ENCODE results near the gene MUC3A.
"Not testable (repeated sequence)": the region's sequence is repeated elsewhere in the genome, so short reads cannot be mapped to it uniquely, and the experiment has no call there.

The MUC3A gene

DNA sequence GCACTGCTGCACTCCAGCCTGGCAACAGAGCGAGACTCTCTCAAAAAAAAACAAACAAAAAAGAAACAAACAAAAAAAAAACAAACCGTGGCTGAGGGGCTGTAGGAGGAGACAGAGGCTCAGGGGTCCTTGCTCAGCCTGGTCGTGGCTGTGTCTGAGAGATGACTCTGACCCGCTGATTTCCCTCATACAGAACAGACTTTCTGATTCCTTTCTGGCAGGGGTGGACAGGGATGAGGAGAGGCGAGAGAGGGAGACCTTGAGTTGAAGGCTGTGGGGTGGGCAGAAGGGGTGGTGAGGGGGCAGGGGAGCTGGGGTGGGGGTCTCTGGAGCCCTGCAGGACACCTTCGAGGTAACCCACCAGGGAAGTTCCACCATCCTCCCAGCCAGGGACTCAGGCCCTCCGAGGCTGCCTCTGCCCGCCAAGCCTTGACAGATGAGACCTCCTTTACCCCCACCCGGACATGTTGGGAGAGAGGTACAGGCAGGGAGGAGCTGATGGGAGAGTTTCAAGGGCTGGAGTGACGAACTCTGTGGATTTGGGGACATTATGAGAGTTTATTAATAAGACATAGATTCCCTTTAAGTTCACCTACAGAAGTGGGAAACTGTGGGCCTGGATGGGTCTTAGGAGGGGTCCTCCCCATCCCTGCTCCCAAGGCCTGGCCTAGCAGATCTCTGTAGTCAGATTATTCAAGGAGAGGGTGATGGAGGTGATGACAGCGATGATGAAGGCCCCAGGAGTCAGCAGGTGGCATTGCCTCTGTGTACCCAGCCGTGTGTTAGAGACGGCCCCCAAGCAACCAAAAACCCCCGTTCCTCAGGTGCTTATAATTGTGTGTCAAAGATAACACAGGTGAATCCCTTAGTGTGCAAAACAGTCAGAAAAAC is 22.0 kb downstream of the MUC3A start:
- no peak for DNase-seq

DNA sequence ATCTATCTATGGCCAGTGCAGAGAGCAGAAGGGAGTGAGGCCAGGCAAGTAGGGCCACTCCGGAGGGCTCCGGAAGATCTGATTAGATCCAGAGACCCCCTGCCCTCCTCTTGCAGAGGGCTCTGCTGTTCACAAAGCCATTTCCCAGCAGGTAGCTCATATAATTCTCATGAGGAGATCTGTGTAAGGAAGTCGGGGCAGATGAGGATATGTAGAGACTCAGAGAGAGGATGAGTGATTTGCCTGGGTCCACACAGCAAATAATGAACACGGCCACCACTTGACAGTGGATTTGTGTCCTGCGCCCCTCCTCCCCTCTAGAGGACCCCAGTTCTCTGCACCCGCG is 22.6 kb downstream of the MUC3A start:
- no peak for DNase-seq

DNA sequence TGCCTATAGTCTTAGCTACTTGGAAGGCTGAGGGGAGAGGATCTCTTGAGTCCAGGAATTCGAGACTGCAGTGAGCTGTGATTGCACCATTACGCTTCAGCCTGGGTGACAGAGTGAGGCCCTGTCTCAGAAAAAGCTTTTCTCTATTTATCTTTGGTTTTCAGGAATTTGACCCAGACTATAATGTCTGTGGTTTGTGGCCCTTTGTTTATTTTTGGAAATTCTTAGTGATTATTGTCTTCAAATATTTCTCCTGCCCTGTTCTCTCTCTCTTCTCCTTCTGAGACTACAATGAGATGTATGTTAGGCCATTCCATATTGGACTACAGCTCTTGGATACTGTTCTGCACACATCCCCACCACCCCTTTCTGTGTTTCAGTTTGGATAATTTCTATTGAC is 24.7 kb downstream of the MUC3A start:
- no peak for DNase-seq

DNA sequence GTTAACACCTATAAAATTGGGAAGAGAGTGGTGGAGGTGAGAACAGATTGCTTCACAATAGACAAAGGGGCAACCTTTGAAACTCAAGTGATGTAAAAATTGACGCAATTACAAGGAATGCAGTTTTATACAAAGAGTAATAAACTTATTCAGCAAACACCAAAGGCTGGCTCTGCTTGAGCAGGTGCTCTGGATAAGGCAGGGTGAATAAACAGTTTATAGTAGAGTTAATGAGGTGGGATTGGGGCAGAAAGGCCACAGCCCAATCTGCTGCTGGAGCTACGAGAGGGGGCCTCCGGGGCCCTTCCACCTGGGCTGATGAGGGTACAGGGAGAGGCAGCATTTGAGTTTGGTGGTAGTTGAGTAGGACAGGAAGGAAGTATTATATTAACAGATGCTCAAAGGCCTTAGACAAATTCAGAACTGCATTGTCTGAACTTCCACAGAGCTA is 26.1 kb downstream of the MUC3A start:
- DNase-seq, result no peak

GRCh38 chr7:100978300-100978699 is 29.0 kb downstream of the MUC3A start:
- no peak for DNase-seq

GRCh38 chr7:100983451-100984187 is 34.3 kb downstream of the MUC3A start:
- no peak for DNase-seq

- not testable (repeated sequence) for DNase-seq
Observed at GRCh38 chr7:100984241-100984918, 35.0 kb downstream of the MUC3A start.

- not testable (repeated sequence) for DNase-seq
Observed at GRCh38 chr7:100985033-100985797, 35.9 kb downstream of the MUC3A start.

DNA sequence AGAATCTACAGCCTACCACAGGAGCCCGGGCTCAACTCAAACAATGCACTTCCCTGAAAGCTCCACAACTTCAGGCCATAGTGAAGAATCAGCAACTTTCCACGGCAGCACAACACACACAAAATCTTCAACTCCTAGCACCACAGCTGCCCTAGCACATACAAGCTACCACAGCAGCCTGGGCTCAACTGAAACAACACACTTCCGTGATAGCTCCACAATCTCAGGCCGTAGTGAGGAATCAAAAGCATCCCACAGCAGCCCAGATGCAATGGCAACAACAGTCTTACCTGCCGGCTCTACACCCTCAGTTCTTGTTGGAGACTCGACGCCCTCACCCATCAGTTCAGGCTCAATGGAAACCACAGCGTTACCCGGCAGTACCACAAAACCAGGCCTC is 42.3 kb downstream of the MUC3A start:
- DNase-seq, result no peak

DNA sequence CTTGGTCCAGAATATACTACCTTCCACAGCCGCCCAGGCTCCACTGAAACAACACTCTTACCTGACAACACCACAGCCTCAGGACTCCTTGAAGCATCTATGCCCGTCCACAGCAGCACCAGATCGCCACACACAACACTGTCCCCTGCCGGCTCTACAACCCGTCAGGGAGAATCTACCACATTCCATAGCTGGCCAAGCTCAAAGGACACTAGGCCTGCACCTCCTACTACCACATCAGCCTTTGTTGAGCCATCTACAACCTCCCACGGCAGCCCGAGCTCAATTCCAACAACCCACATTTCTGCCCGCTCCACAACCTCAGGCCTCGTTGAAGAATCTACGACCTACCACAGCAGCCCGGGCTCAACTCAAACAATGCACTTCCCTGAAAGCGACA is 42.9 kb downstream of the MUC3A start:
- DNase-seq, result not testable (repeated sequence)

DNA sequence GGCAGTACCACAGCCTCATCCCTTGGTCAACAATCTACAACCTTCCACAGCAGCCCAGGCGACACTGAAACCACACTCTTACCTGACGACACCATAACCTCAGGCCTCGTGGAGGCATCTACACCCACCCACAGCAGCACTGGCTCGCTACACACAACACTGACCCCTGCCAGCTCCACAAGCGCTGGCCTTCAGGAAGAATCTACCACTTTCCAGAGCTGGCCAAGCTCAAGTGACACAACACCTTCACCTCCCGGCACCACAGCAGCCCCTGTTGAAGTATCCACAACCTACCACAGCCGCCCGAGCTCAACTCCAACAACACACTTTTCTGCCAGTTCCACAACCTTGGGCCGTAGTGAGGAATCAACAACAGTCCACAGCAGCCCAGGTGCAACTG is 45.3 kb downstream of the MUC3A start:
- DNase-seq, result not testable (repeated sequence)

DNA sequence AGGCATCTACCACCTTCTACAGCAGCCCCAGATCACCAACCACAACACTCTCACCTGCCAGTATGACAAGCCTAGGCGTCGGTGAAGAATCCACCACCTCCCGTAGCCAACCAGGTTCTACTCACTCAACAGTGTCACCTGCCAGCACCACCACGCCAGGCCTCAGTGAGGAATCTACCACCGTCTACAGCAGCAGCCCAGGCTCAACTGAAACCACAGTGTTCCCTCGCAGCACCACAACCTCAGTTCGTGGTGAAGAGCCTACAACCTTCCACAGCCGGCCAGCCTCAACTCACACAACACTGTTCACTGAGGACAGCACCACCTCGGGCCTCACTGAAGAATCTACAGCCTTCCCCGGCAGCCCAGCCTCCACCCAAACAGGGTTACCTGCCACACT is 49.2 kb downstream of the MUC3A start:
- not testable (repeated sequence) for DNase-seq

- not testable (repeated sequence) for DNase-seq
Observed at GRCh38 chr7:100999334-100999733, 50.0 kb downstream of the MUC3A start.

GRCh38 chr7:101000025-101000424 is 50.7 kb downstream of the MUC3A start:
- not testable (repeated sequence) for DNase-seq

GRCh38 chr7:101002333-101002732 is 53.0 kb downstream of the MUC3A start:
- not testable (repeated sequence) for DNase-seq

DNA sequence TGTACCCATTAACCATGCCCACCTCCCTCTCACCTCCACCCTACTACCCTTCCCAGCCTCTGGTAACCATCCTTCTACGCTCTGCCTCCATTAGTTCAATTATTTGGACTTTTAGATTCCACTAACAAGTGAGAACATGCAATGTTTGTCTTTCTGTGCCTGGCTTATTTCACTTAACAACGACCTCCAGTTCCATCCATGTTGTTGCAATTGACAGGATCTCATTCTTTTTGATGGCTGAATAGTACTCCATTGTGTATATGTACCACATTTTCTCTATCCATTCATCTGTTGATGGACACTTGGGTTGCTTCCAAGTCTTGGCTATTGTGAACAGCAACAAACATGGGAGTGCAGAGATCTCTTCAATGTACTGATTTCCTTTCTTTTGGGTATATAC is 58.0 kb downstream of the MUC3A start:
- not testable (repeated sequence) for DNase-seq

DNA sequence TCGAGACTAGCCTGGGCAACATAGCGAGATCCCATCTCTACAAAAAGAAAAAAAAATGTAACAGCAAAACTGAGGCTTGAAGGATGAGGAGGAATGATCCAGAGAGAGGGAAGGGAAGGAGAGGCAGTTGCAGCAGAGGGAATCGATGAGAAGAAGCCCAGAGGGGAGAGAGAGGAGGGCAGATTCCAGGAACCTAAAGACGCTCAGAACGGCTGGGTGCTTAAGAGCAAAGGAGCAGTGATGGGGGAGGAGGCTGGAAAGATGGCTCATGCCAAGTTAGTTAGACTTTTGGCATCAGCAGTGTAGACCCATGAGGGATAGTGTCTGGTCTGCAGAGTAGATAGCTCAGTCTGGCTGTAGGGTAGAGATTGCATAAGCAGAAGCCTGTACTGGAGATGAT is 60.3 kb downstream of the MUC3A start:
- no peak for DNase-seq

DNA sequence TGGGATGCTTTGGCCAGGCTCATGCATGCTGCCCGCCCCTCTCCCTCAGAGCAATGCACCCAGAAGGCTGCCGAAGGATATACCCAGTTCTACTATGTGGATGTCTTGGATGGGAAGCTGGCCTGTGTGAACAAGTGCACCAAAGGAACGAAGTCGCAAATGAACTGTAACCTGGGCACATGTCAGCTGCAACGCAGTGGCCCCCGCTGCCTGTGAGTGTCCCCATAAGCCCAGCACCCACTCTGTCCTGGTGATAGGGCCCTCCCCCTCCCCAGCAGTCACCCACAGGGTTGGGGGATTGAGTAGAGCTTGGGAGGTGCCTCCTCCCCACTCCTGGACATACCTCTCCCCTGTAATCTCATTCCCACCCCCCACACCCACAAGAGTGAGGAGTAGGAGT is 63.6 kb downstream of the MUC3A start:
- no peak for DNase-seq

DNA sequence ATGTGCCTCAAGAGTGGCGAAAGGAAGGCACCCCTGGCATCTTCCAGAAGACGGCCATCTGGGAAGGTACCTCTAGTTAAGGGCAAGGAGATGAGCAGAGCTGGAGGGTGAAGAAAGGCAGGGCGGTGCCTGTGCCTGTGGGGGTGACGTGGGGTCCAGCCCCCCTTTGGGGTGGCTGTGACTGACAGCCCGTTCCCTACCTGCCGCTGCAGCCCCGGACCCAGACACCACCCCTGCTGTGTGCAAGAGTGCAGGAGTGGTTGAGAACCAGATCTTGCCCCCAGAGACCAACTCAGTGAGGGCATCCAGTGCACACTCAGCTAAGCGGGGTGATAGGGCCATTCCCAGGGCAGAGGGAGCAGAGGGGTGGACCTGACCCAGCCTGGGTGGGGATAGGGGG is 66.3 kb downstream of the MUC3A start:
- DNase-seq, result no peak

DNA sequence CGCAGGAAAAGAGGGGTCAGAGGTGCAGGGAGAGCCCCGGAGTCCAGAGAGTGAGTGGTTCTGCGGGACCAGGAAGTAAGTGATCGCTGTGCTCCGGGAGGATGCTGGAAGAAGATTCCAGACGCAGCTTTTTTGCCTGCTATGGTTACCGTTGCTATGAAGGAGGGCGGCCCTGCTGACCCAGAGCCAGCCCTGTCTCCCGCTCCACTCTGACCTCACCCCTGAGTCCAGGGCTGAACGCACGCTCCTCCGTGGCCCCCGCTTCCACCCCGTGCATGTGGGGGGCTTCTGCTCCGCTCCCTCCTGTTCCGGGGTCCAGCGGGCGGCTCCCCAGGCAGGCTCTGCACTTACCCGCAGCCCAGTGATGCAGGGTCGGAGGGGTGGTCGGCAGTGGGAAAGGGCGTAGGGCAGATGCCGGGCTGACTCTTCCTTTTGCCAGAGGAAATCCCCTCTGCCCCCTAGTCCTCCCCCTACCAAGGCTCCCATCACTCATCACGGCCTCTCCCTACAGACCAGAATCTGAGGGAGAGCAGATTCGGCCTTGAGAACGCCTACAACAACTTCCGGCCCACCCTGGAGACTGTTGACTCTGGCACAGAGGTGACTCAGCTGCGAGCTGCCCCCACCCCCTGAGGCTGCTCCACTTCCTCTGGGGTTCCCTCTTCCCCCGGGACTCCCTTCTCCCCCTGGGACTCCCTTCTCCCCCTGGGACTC is 67.9 kb downstream of the MUC3A start:
- DNase-seq, result peak; percentile 19
